HG03565 (cell line): ENCODE results near the gene SIGLEC1.

Experiments used
- ATAC-seq: cut with Tn5 transposase; IDR thresholded peaks from one replicate; pipeline ENCODE4 v1.9.1; 2021; ENCODE audit warnings: mild to moderate bottlenecking, moderate library complexity; ENCODE audit not compliant: unreplicated experiment

Gene SIGLEC1

GRCh38 chr20:3712279-3712873 is at the start of gene SIGLEC1:
SIGLEC1 (minus strand) TSS chr20:3712600; CDS start chr20:3707128, 5,472 bp downstream.
- no peak for ATAC-seq

GRCh38 chr20:3760655-3761348 is 48.4 kb upstream of the SIGLEC1 start:
- no peak for ATAC-seq

GRCh38 chr20:3759884-3760283 is 47.5 kb upstream of the SIGLEC1 start:
- no peak for ATAC-seq

GRCh38 chr20:3759316-3759823 is 47.0 kb upstream of the SIGLEC1 start:
- ATAC-seq = no peak

GRCh38 chr20:3758566-3758965 is 46.2 kb upstream of the SIGLEC1 start:
- no peak for ATAC-seq

- no peak for ATAC-seq
Measured at GRCh38 chr20:3757268-3757667, 44.9 kb upstream of the SIGLEC1 start.

GRCh38 chr20:3755814-3756480 is 43.5 kb upstream of the SIGLEC1 start:
- ATAC-seq = no peak

- no peak for ATAC-seq
Measured at GRCh38 chr20:3755269-3755668, 42.9 kb upstream of the SIGLEC1 start.

- ATAC-seq = no peak
Measured at GRCh38 chr20:3754276-3754630, 41.9 kb upstream of the SIGLEC1 start.

GRCh38 chr20:3753501-3754275 is 41.3 kb upstream of the SIGLEC1 start:
- no peak for ATAC-seq

- no peak for ATAC-seq
Measured at GRCh38 chr20:3753098-3753497, 40.7 kb upstream of the SIGLEC1 start.

GRCh38 chr20:3752386-3752759 is 40.0 kb upstream of the SIGLEC1 start:
- ATAC-seq = no peak

- ATAC-seq = no peak
Measured at GRCh38 chr20:3751675-3752385, 39.4 kb upstream of the SIGLEC1 start.

- no peak for ATAC-seq
Measured at GRCh38 chr20:3751305-3751674, 38.9 kb upstream of the SIGLEC1 start.

GRCh38 chr20:3749689-3750531 is 37.5 kb upstream of the SIGLEC1 start:
- ATAC-seq = no peak

- no peak for ATAC-seq
Measured at GRCh38 chr20:3749087-3749688, 36.8 kb upstream of the SIGLEC1 start.

GRCh38 chr20:3748073-3748472 is 35.7 kb upstream of the SIGLEC1 start:
- ATAC-seq = no peak

- no peak for ATAC-seq
Measured at GRCh38 chr20:3747471-3747870, 35.1 kb upstream of the SIGLEC1 start.

- no peak for ATAC-seq
Measured at GRCh38 chr20:3745686-3746173, 33.3 kb upstream of the SIGLEC1 start.
